NCI-H748 (cell line): ENCODE data around the gene CISTR.
"Not testable (repeated sequence)": the region's sequence is repeated elsewhere in the genome, so short reads cannot be mapped to it uniquely, and the experiment has no call there.

Source experiments
- DNase-seq: peaks from one replicate; lab custom pipeline; 2025; ENCODE audit not compliant: unreplicated experiment; lab: John Stamatoyannopoulos, UW

CISTR gene

GRCh38 chr12:53751336-53752191, at the start of gene CISTR:
TSS of gene CISTR (minus strand) at chr12:53751979.
- peak; percentile 73 for DNase-seq

GRCh38 chr12:53798575-53798974, 46.8 kb upstream of the CISTR start:
- DNase-seq: no peak

GRCh38 chr12:53795927-53796326, 44.1 kb upstream of the CISTR start:
- peak; percentile 74 for DNase-seq

GRCh38 chr12:53793221-53793620, 41.4 kb upstream of the CISTR start:
- no peak for DNase-seq

- peak; percentile 53 for DNase-seq
Observed at GRCh38 chr12:53791735-53792326, 40.1 kb upstream of the CISTR start.

- DNase-seq: no peak
Observed at GRCh38 chr12:53789570-53789969, 37.8 kb upstream of the CISTR start.

- DNase-seq: no peak
Observed at GRCh38 chr12:53788892-53789291, 37.1 kb upstream of the CISTR start.

- DNase-seq: no peak
Observed at GRCh38 chr12:53786411-53786810, 34.6 kb upstream of the CISTR start.

GRCh38 chr12:53785161-53785560, 33.4 kb upstream of the CISTR start:
- DNase-seq: no peak

GRCh38 chr12:53782093-53782703, 30.4 kb upstream of the CISTR start:
- no peak for DNase-seq

- no peak for DNase-seq
Observed at GRCh38 chr12:53781228-53781801, 29.5 kb upstream of the CISTR start.

GRCh38 chr12:53780323-53780722, 28.5 kb upstream of the CISTR start:
- DNase-seq: no peak

- not testable (repeated sequence) for DNase-seq
Observed at GRCh38 chr12:53779679-53780078, 27.9 kb upstream of the CISTR start.

- no peak for DNase-seq
Observed at GRCh38 chr12:53777936-53778644, 26.3 kb upstream of the CISTR start.

GRCh38 chr12:53777412-53777811, 25.6 kb upstream of the CISTR start:
- DNase-seq: no peak

GRCh38 chr12:53776872-53777271, 25.1 kb upstream of the CISTR start:
- DNase-seq: no peak

- no peak for DNase-seq
Observed at GRCh38 chr12:53775478-53776145, 23.8 kb upstream of the CISTR start.

GRCh38 chr12:53770281-53770680, 18.5 kb upstream of the CISTR start:
- no peak for DNase-seq

- no peak for DNase-seq
Observed at GRCh38 chr12:53768976-53769375, 17.2 kb upstream of the CISTR start.

- DNase-seq: no peak
Observed at GRCh38 chr12:53766881-53767280, 15.1 kb upstream of the CISTR start.

- DNase-seq: no peak
Observed at GRCh38 chr12:53765891-53766290, 14.1 kb upstream of the CISTR start.
